Keratinocyte (primary cell): ENCODE measurements around the gene SMCHD1. TPM values are rescaled to one million over a fixed set of nuclear protein-coding genes. Genes with fewer than 3 reads are reported as not detected.
"Not testable (repeated sequence)": the region's sequence is repeated elsewhere in the genome, so short reads cannot be mapped to it uniquely, and the experiment has no call there.

ENCODE experiments used
- DNase-seq: peaks from one replicate; pipeline ENCODE4 v3.0.0-alpha.2; 2011; ENCODE audit warnings: low read depth, missing footprints, low spot score
- FAIRE-seq: peaks from 2 replicates; lab custom pipeline; 2011; peaks lifted over from hg19 to GRCh38; lab: Jason Lieb, UNC
- H2AFZ ChIP-seq: 2 replicates; pipeline ENCODE4 v1.6.0; 2012; ENCODE audit warnings: low read length, control low read depth, inconsistent platforms; ENCODE audit not compliant: control insufficient read depth
- H3K27ac ChIP-seq: 2 replicates; pipeline ENCODE4 v1.5.1; 2011; ENCODE audit warnings: low read length; ENCODE audit not compliant: control insufficient read depth, insufficient read depth
- H3K27me3 ChIP-seq: 3 replicates; pipeline ENCODE4 v1.6.0; 2011; ENCODE audit warnings: low read length; ENCODE audit not compliant: control insufficient read depth, insufficient read depth; ENCODE audit errors: extremely low read depth
- H3K36me3 ChIP-seq, 2 experiments: 2 replicates in 1 of 2; 3 replicates in 1 of 2; pipeline ENCODE4 v1.5.1; 2011; ENCODE audit warnings: low read length in 2 of 2, mild to moderate bottlenecking in 1 of 2; ENCODE audit not compliant: control insufficient read depth in 2 of 2, insufficient read depth in 2 of 2; ENCODE audit errors: extremely low read depth in 1 of 2
- H3K4me1 ChIP-seq: 3 replicates; pipeline ENCODE4 v1.5.1; 2011; ENCODE audit warnings: low read length; ENCODE audit not compliant: control insufficient read depth, insufficient read depth; ENCODE audit errors: extremely low read depth
- H3K4me2 ChIP-seq: 3 replicates; pipeline ENCODE4 v1.6.0; 2011; ENCODE audit warnings: low read depth, low read length; ENCODE audit not compliant: control insufficient read depth, insufficient read depth; ENCODE audit errors: extremely low read depth
- H3K4me3 ChIP-seq, 3 experiments: fragments of 200-600 bp in 1 of 3; sonication (generic) in 1 of 3; 2 replicates in 2 of 3; 3 replicates in 1 of 3; pipeline ENCODE4 v1.5.1; 2011 to 2016; ENCODE audit warnings: low read length in 3 of 3, mild to moderate bottlenecking in 3 of 3, control low read depth in 2 of 3, inconsistent platforms in 1 of 3, low read depth in 1 of 3, mixed read lengths in 1 of 3, mixed run types in 1 of 3, moderate library complexity in 1 of 3; ENCODE audit not compliant: control insufficient read depth in 2 of 3, insufficient read depth in 2 of 3; ENCODE audit errors: extremely low read depth in 1 of 3
- H3K79me2 ChIP-seq: 2 replicates; pipeline ENCODE4 v1.6.0; 2012; ENCODE audit warnings: low read length; ENCODE audit not compliant: control insufficient read depth, insufficient read depth
- H3K9ac ChIP-seq: 3 replicates; pipeline ENCODE4 v1.6.0; 2011; ENCODE audit warnings: low read length; ENCODE audit not compliant: control insufficient read depth, insufficient read depth; ENCODE audit errors: extremely low read depth
- H3K9me1 ChIP-seq: 3 replicates; pipeline ENCODE4 v1.6.0; 2011; ENCODE audit warnings: low read length; ENCODE audit not compliant: control insufficient read depth, insufficient read depth; ENCODE audit errors: extremely low read depth
- H3K9me3 ChIP-seq: 2 replicates; pipeline ENCODE4 v1.5.1; 2012; ENCODE audit warnings: low read depth, low read length; ENCODE audit not compliant: control insufficient read depth
- H4K20me1 ChIP-seq: 3 replicates; pipeline ENCODE4 v1.6.0; 2011; ENCODE audit warnings: low read length; ENCODE audit not compliant: control insufficient read depth, insufficient read depth; ENCODE audit errors: extremely low read depth
- EZH2 ChIP-seq: IDR thresholded peaks from one replicate; pipeline ENCODE4 v1.6.1; 2012; ENCODE audit warnings: inconsistent platforms, mild to moderate bottlenecking, low read length, moderate library complexity
- dilution Hi-C: fragments of 300-500 bp; cut with MboI; formaldehyde crosslinking; loops from one replicate; pipeline ENCODE4 v1.7.0; 2020; ENCODE audit warnings: low sequenced_read_pairs; ENCODE audit not compliant: extremely low pct_ligation_motif_present
- polyA plus RNA-seq, 5 experiments: library from polyadenylated mRNA; depleted of rRNA in 3 of 5; stranded (reverse) in 3 of 5; stranded (forward) in 1 of 5; unstranded in 1 of 5; fragments of >200 nt; gene quantifications; 1 replicate in 1 of 5; 2 replicates in 3 of 5; 3 replicates in 1 of 5; pipeline versions ENCODE4 v1.2.1 to v1.2.3, GENCODE V29; 2011 to 2012; ENCODE audit warnings: missing spikeins in 2 of 5, low read depth in 1 of 5, low replicate concordance in 1 of 5
- TF ChIP-seq, protein P1 (sequence below), 3 experiments: IDR thresholded peaks in 1 of 3; conservative IDR thresholded peaks in 1 of 3; optimal IDR thresholded peaks in 1 of 3; 2 replicates in 2 of 3; 3 replicates in 1 of 3; pipeline versions ENCODE3 to v1.5.1; 2011; ENCODE audit warnings: low read length in 3 of 3, mild to moderate bottlenecking in 3 of 3, moderate library complexity in 2 of 3, control low read depth in 1 of 3, inconsistent platforms in 1 of 3; ENCODE audit not compliant: insufficient read depth in 2 of 3; ENCODE audit errors: extremely low read depth in 1 of 3

SMCHD1 gene
- polyA plus RNA-seq, 1 donor (not counting 4 experiments of a cell fraction or from before 2014, with no cell fraction given): 18.5 TPM

DNA sequence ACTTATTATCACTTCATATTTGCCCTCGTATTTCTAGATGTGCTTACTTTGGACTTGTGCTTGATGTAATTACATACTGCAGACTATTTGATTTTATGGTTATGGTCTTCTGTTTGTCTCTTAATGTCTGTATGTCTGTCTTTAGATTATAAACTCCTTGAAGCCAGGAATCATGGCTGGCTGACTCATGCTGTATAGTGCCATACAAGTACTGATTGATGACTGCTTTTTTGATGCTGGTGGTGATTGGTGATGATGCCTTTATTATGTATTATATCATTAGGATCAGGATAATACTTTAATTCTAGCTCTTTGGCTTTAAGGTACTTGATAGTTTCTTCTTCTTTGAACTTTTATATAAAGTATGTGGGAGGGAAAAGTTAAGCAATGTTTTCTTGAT is 17.3 kb downstream of the SMCHD1 start:
- dilution Hi-C loops: no loop called here
- no peak overlapping the region for H3K4me3 ChIP-seq

DNA sequence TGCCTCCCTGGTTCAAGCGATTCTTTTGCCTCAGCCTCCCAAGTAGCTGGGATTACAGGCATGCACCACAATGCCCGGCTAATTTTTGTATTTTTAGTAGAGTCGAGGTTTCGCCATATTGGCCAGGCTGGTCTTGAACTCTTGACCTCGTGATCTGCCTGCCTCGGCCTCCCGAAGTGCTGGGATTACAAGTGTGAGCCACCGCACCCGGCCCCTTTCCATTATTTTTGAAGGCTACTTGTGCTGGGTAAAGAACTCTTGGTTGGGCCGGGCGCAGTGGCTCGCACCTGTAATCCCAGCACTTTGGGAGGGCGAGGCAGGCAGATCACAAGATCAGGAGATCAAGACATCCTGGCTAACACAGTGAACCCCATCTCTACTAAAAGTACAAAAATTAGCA is 23.4 kb downstream of the SMCHD1 start:
- peaks cover 16% of the 10 kb centered on the region for H3K79me2 ChIP-seq
- H3K4me2 ChIP-seq, H3K9me3 ChIP-seq, H3K27me3 ChIP-seq, H4K20me1 ChIP-seq, H3K9ac ChIP-seq, dilution Hi-C loops, H3K36me3 ChIP-seq, H3K9me1 ChIP-seq, H3K4me1 ChIP-seq, FAIRE-seq, H2AFZ ChIP-seq, DNase-seq, H3K27ac ChIP-seq, H3K4me3 ChIP-seq: not testable (repeated sequence)

More for the DNA sequence above, 17.3 kb downstream of the SMCHD1 start:
- H3K27me3 ChIP-seq: no peaks in the 10 kb centered on the region
- no peak overlapping the region for H3K4me2 ChIP-seq
- TF ChIP-seq EZH2: no peak
- TF ChIP-seq, protein P1, sequence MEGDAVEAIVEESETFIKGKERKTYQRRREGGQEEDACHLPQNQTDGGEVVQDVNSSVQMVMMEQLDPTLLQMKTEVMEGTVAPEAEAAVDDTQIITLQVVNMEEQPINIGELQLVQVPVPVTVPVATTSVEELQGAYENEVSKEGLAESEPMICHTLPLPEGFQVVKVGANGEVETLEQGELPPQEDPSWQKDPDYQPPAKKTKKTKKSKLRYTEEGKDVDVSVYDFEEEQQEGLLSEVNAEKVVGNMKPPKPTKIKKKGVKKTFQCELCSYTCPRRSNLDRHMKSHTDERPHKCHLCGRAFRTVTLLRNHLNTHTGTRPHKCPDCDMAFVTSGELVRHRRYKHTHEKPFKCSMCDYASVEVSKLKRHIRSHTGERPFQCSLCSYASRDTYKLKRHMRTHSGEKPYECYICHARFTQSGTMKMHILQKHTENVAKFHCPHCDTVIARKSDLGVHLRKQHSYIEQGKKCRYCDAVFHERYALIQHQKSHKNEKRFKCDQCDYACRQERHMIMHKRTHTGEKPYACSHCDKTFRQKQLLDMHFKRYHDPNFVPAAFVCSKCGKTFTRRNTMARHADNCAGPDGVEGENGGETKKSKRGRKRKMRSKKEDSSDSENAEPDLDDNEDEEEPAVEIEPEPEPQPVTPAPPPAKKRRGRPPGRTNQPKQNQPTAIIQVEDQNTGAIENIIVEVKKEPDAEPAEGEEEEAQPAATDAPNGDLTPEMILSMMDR (optimal IDR thresholded peaks at IDR 0.05 in 1 of 3, IDR thresholded peaks at IDR 0.05 in 1 of 3, conservative IDR thresholded peaks at IDR 0.05 in 1 of 3; ENCODE audit: extremely low read depth in 1 of 3, insufficient read depth in 2 of 3, low read length in 3 of 3): no peak
- no peak overlapping the region for H3K9ac ChIP-seq
- no peaks in the 10 kb centered on the region for H4K20me1 ChIP-seq
- no peak overlapping the region for H2AFZ ChIP-seq
- DNase-seq (no peak), FAIRE-seq (no peak)
- H3K36me3 ChIP-seq: peaks cover 8% of the 10 kb centered on the region in 2 experiments
- H3K9me1 ChIP-seq: no peaks in the 10 kb centered on the region
- no peaks in the 10 kb centered on the region for H3K79me2 ChIP-seq
- H3K4me1 ChIP-seq: no peaks in the 10 kb centered on the region
- H3K9me3 ChIP-seq: no peaks in the 10 kb centered on the region
- no peak overlapping the region for H3K27ac ChIP-seq

DNA sequence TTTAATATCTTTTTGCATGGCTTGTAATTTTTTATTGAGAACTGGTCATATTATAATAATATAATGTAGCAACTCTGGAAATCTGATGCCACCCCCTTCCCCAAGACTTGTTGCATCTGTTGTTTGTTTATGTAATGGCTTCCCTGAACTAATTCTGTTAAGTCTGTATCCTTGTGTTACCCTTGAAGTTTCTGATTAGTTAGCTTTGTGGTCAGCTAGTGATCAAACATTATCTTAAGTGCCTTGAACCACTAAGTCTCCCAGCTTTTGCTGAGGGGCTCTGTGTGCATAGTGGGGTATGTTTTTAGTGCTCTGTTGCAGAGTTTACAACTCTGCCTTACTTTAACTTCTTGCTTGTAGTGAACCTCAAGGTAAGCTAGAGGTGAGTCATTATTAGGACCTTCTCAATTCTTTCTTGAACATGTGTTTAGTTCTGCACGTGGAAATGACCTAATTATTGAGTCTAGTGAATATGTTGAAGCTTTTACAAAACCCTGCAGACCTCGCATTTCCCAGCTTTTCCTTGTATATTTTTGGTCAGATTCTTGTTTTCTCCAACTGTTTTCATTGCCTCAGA is 24.8 kb downstream of the SMCHD1 start:
- H3K9ac ChIP-seq: no peak overlapping the region
- H3K9me3 ChIP-seq: no peaks in the 10 kb centered on the region
- H4K20me1 ChIP-seq: no peaks in the 10 kb centered on the region
- H3K4me1 ChIP-seq: no peaks in the 10 kb centered on the region
- dilution Hi-C loops: no loop called here
- FAIRE-seq: no peak
- peaks cover 21% of the 10 kb centered on the region for H3K79me2 ChIP-seq
- no peak overlapping the region for H3K27ac ChIP-seq
- no peak for DNase-seq
- H3K4me2 ChIP-seq: no peak overlapping the region
- H3K36me3 ChIP-seq: peaks cover 0 to 3% of the 10 kb centered on the region in 2 experiments
- no peak overlapping the region for H2AFZ ChIP-seq
- H3K4me3 ChIP-seq: no peak overlapping the region
- H3K9me1 ChIP-seq: no peaks in the 10 kb centered on the region
- H3K27me3 ChIP-seq: no peaks in the 10 kb centered on the region
- TF ChIP-seq, protein P1 (optimal IDR thresholded peaks at IDR 0.05 in 1 of 3, IDR thresholded peaks at IDR 0.05 in 1 of 3, conservative IDR thresholded peaks at IDR 0.05 in 1 of 3; ENCODE audit: extremely low read depth in 1 of 3, insufficient read depth in 2 of 3, low read length in 3 of 3): no peak
- TF ChIP-seq EZH2: no peak
